HCT116 (cell line): ENCODE results near the gene METTL1. TPM values are rescaled to one million over a fixed set of nuclear protein-coding genes. Genes with fewer than 3 reads are reported as not detected.

ENCODE experiments used
- ATAC-seq: fragments of 200-7000 bp; cut with Tn5 transposase; 2 replicates; pipeline ENCODE4 v1.9.1; 2020; ENCODE audit warnings: mild to moderate bottlenecking, moderate library complexity
- BruUV-seq: library from RNA; stranded (reverse); fragments of 400-500 nt; replicated peaks from 2 replicates; lab custom pipeline; 2021; lab: Mats Ljungman, UMichigan
- CTCF ChIA-PET: fragments of 300-600 bp; sonication (Branson Sonifier 250); formaldehyde crosslinking; loops from one replicate; lab custom pipeline; 2021; ENCODE audit warnings: antibody characterized with exemption; lab: Charles Lee
- POLR2A ChIA-PET: fragments of 300-600, 350-600 bp; sonication (Branson Sonifier 250); formaldehyde crosslinking; loops from one replicate; lab custom pipeline; 2021; ENCODE audit warnings: antibody characterized with exemption; lab: Charles Lee
- RAD21 ChIA-PET, 2 experiments: fragments of 300-600 bp; sonication (Branson Sonifier 250); formaldehyde crosslinking; loops; one replicate each; lab custom pipeline; 2023; ENCODE audit warnings: low total read pairs in 2 of 2; ENCODE audit not compliant: uncharacterized antibody in 2 of 2, unreplicated experiment in 2 of 2, low non-redundant PET in 1 of 2; lab: Charles Lee
- DNase-seq: peaks from one replicate; pipeline ENCODE4 v3.0.0-alpha.2; 2010; ENCODE audit warnings: low read depth, low spot score
- H2AFZ ChIP-seq: fragments of 200-600 bp; shearing (Covaris generic), sonication (generic); 2 replicates; pipeline ENCODE4 v1.6.1; 2017; ENCODE audit warnings: low read depth, mixed run types, mixed read lengths, antibody characterized with exemption, low read length; ENCODE audit not compliant: poor library complexity, severe bottlenecking
- H3K27ac ChIP-seq: 2 replicates; pipeline ENCODE4 v1.5.1; 2012; ENCODE audit warnings: low read depth, low read length
- H3K27me3 ChIP-seq: fragments of 200-600 bp; sonication (generic); 2 replicates; pipeline ENCODE4 v1.6.1; 2016; ENCODE audit warnings: mixed run types, low read length, mixed read lengths; ENCODE audit not compliant: insufficient read depth
- H3K36me3 ChIP-seq, 2 experiments: fragments of 200-500 bp in 1 of 2; fragments of 200-600 bp in 1 of 2; sonication (Bioruptor generic) in 1 of 2; sonication (generic) in 1 of 2; 2 replicates each; pipeline versions ENCODE4 v1.5.1 to v1.6.1; 2014 to 2016; ENCODE audit warnings: low read length in 2 of 2, inconsistent platforms in 1 of 2, mixed read lengths in 1 of 2, mixed run types in 1 of 2; ENCODE audit not compliant: insufficient read depth in 2 of 2, control insufficient read depth in 1 of 2
- H3K4me1 ChIP-seq, 2 experiments: fragments of 200-600 bp in 1 of 2; sonication (generic) in 1 of 2; 2 replicates each; pipeline versions ENCODE4 v1.5.1 to v1.6.1; 2012 to 2017; ENCODE audit warnings: low read length in 2 of 2, inconsistent platforms in 1 of 2, mild to moderate bottlenecking in 1 of 2, mixed read lengths in 1 of 2, mixed run types in 1 of 2, moderate library complexity in 1 of 2; ENCODE audit not compliant: insufficient read depth in 2 of 2, control insufficient read depth in 1 of 2
- H3K4me2 ChIP-seq: fragments of 200-600 bp; sonication (generic); 2 replicates; pipeline ENCODE4 v1.6.1; 2017; ENCODE audit warnings: mixed run types, low read length, mixed read lengths
- H3K4me3 ChIP-seq, 2 experiments: fragments of 200-600 bp in 1 of 2; sonication (generic) in 1 of 2; replicated peaks in 1 of 2; 2 replicates each; pipeline ENCODE4 v1.5.1; 2011 to 2016; ENCODE audit warnings: low read length in 2 of 2, control low read depth in 1 of 2, low read depth in 1 of 2, mild to moderate bottlenecking in 1 of 2, mixed read lengths in 1 of 2, mixed run types in 1 of 2
- H3K79me2 ChIP-seq: fragments of 200-600 bp; sonication (generic); 2 replicates; pipeline ENCODE4 v1.6.1; 2017; ENCODE audit warnings: mild to moderate bottlenecking, mixed run types, low read length, moderate library complexity, mixed read lengths; ENCODE audit not compliant: insufficient read depth
- H3K9ac ChIP-seq: fragments of 200-600 bp; sonication (generic); 2 replicates; pipeline ENCODE4 v1.6.1; 2016; ENCODE audit warnings: low read length, mixed read lengths
- H3K9me2 ChIP-seq: fragments of 200-600 bp; sonication (generic), shearing (Covaris generic); 2 replicates; pipeline ENCODE4 v1.6.1; 2017; ENCODE audit warnings: mixed run types, mild to moderate bottlenecking, moderate library complexity; ENCODE audit not compliant: insufficient read depth
- H3K9me3 ChIP-seq, 2 experiments: fragments of 200-500 bp in 1 of 2; fragments of 200-600 bp in 1 of 2; sonication (Bioruptor generic) in 1 of 2; sonication (generic) in 1 of 2; 2 replicates each; pipeline ENCODE4 v1.6.1; 2014 to 2017; ENCODE audit warnings: low read length in 2 of 2, mixed read lengths in 2 of 2, inconsistent platforms in 1 of 2, low read depth in 1 of 2, mild to moderate bottlenecking in 1 of 2, mixed run types in 1 of 2, moderate library complexity in 1 of 2; ENCODE audit not compliant: control insufficient read depth in 1 of 2, insufficient read depth in 1 of 2
- H4K20me1 ChIP-seq: fragments of 200-600 bp; sonication (generic), shearing (Covaris generic); 2 replicates; pipeline ENCODE4 v1.6.1; 2017; ENCODE audit warnings: mixed run types, mild to moderate bottlenecking, moderate library complexity; ENCODE audit not compliant: insufficient read depth
- CBX3 ChIP-seq: IDR thresholded peaks from 2 replicates; pipeline ENCODE4 v1.6.1; 2012; ENCODE audit warnings: low read depth
- CEBPB ChIP-seq: IDR thresholded peaks from 2 replicates; pipeline ENCODE4 v1.6.1; 2012; ENCODE audit warnings: low read depth
- CTCF ChIP-seq, 3 experiments: fragments of 200-600 bp in 1 of 3; sonication (generic) in 1 of 3; IDR thresholded peaks in 2 of 3; conservative IDR thresholded peaks in 1 of 3; 2 replicates each; pipeline ENCODE4 v1.5.1; 2012 to 2017; ENCODE audit warnings: low read depth in 2 of 3, low read length in 2 of 3, antibody characterized with exemption in 1 of 3, borderline replicate concordance in 1 of 3, control low read depth in 1 of 3, mild to moderate bottlenecking in 1 of 3, mixed read lengths in 1 of 3, mixed run types in 1 of 3, moderate library complexity in 1 of 3; ENCODE audit not compliant: insufficient read depth in 1 of 3
- EGR1 ChIP-seq: IDR thresholded peaks from 2 replicates; pipeline ENCODE4 v1.6.1; 2012; ENCODE audit warnings: low read depth
- SP1 ChIP-seq: IDR thresholded peaks from 2 replicates; pipeline ENCODE4 v1.6.1; 2012; ENCODE audit warnings: low read depth
- SRF ChIP-seq: IDR thresholded peaks from 2 replicates; pipeline ENCODE4 v1.6.1; 2012; ENCODE audit warnings: low read depth
- YY1 ChIP-seq: IDR thresholded peaks from 2 replicates; pipeline ENCODE4 v1.6.1; 2011; ENCODE audit warnings: low read length, low read depth, moderate library complexity, mild to moderate bottlenecking; ENCODE audit not compliant: insufficient replicate concordance; ENCODE audit errors: extremely low read depth
- ZBTB33 ChIP-seq: IDR thresholded peaks from 2 replicates; pipeline ENCODE4 v1.6.1; 2011; ENCODE audit warnings: mild to moderate bottlenecking, low read length, moderate library complexity; ENCODE audit not compliant: insufficient replicate concordance; ENCODE audit errors: extremely low read depth
- ZNF274 ChIP-seq: fragments of 200-500 bp; sonication (Bioruptor generic); IDR thresholded peaks from 2 replicates; pipeline ENCODE4 v1.6.1; 2014; ENCODE audit warnings: mild to moderate bottlenecking, low read depth, low read length, inconsistent platforms
- intact Hi-C: fragments of 100-400 bp; cut with micrococcal nuclease; formaldehyde crosslinking; loops from 2 replicates; pipeline ENCODE4 v1.10.0; 2022
- total RNA-seq: library from RNA; stranded (reverse); gene quantifications from one replicate; pipeline ENCODE4 v1.2.1, GENCODE V29; 2021; ENCODE audit not compliant: unreplicated experiment

The METTL1 gene
- total RNA-seq, 1 experiment from 2014 or later: 56.6 TPM

- ChIA-PET RAD21 (no interaction called here), CTCF (no interaction called here)
- H3K79me2 ChIP-seq: no peaks in the 10 kb centered on the region
- H2AFZ ChIP-seq: no peak within 1 kb of the TSS
- H3K36me3 ChIP-seq: peaks cover 0 to 2% of the 10 kb centered on the region in 2 experiments; a peak in 1 of 4 replicates
- TF ChIP-seq YY1 (no peak), ZNF274 (no peak), CEBPB (no peak), CTCF (IDR thresholded peaks at IDR 0.05 in 2 of 3, conservative IDR thresholded peaks at IDR 0.05 in 1 of 3; ENCODE audit: borderline replicate concordance in 1 of 3, insufficient read depth in 1 of 3, low read depth in 2 of 3, low read length in 2 of 3) (no peak), EGR1 (no peak), ZBTB33 (no peak), CBX3 (no peak), SRF (no peak), SP1 (peak; percentile 11; the same call in 1 of the 2 replicates)
- TF ChIP-seq, all 23 proteins: peak for 1
- no peaks in the 10 kb centered on the region for H3K9me2 ChIP-seq
- intact Hi-C loops: no loop called here
- H3K4me3 ChIP-seq: no peak within 1 kb of the TSS
- POLR2A ChIA-PET: no interaction called here
- H3K4me2 ChIP-seq: no peak within 1 kb of the TSS
- no peaks in the 10 kb centered on the region for H3K9me3 ChIP-seq
- H3K27me3 ChIP-seq: no peaks in the 10 kb centered on the region
- peaks cover 8 to 20% of the 10 kb centered on the region in 2 experiments; a peak in 3 of 4 replicates for H3K4me1 ChIP-seq
- ATAC-seq (no peak), DNase-seq (no peak)
- no peak within 1 kb of the TSS for H3K9ac ChIP-seq
- H4K20me1 ChIP-seq: no peaks in the 10 kb centered on the region
- H3K27ac ChIP-seq: no peak within 1 kb of the TSS
- BruUV-seq: no TSS peak
Measured at GRCh38 chr12:57738661-57739237, 33.2 kb downstream of the METTL1 start, which contains the start of gene AGAP2. TSS of gene AGAP2 (minus strand) at chr12:57738742. CDS start at chr12:57738246, 496 bp downstream.
